ENCODE data around the gene ZNF83.
"Not testable (repeated sequence)": the region's sequence is repeated elsewhere in the genome, so short reads cannot be mapped to it uniquely, and the experiment has no call there.

The ZNF83 gene

DNA sequence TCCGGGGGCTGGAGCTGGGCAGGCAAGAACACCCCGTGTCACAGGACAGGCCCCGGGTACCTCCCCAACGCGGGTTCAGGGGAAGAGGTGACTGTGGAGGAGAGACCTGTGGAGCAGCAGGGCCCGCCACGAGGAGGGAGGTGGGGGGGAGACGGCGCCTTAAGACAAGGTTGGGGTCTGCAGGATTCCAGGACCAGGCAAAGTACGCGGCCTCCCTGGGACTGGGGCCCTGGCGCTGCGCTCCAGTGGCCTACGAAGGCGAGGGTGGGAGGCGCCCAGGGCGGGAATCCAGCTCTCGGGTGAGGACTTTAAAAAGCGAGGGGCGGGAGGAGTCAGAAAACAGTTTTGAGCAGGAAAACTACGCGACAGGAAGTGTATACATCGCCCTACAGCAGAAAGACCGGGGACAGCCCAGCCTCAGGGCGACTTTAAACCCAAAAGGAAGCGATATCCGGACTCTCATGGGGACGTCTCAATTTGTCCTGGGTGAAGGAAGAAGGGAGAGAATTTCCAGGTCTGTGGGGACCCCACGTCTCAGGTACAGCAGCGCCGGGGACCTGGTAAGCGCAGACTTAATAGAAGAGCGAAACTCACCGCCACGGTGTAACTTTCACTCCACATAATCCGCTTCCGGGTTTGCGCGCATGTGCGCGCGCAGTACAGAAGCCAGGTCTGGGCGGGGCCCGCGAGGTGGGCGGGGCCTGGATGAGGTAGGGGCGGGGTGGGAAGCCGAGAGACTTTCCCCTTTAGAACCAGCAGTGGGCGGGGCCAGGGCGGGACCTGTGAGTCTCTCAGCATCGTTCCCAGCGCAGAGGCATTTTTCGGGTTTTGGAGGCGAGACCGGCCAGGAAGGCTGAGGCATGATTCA lies at the start of gene ZNF83:
Gene ZNF83, minus strand, starts transcription at position 638 of the 868 bp plus-strand sequence.
- peak; percentile 93 for DNase-seq

DNA sequence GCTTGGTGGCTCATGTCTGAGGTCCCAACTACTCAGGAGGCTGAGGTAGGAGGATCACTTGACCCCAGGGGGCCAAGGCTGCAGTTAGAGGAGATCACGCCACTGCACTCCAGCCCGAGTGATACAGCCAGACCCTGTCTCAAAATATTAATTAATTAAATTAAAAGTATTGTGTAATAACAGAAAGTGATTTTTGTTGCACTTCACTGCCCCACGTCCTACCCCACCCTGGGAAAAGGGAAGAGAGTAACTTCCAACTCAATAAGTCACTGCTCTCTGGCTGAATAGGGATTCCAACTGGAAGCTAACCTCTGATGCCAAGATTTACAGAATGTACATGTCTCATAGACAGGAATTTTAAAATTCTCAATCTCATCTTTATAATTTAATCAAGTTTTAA lies 49.5 kb upstream of the ZNF83 start:
- no peak for DNase-seq

DNA sequence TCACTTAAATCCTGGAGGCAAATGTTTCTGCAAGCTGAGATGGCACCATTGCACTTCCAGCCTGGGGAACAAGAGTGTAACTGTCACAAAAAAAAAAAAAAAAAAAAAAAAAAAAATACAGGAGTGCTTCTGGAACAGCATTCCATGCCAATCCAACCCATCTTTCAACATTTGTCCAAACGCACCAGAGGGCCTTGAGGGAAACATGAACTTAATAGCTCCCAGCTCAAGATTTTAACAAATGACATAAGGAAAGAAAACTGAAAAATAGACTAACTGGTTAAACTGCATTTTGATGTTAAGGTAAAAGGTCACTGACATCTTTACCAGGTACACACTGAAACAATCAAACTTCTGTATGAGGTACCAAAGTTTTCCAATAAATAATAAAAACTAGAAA lies 47.7 kb upstream of the ZNF83 start:
- no peak for DNase-seq

DNA sequence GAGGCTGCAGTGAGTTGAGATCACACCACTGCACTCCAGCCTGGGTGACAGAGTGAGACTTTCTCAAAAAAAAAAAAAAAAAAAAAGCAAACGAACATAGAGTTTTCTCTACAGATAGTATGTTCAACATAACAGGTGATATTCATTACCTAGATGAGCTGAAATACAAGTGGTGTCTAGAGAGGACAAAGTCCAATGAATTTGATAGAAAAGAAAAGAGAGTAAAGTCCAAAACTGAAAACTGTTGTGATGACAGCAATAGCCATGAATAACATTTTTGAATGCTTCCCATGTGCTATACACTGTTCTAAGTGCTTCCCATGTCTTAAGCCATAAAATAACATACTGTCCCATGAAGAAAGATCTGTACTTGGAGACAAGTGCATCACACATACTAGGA lies 43.1 kb upstream of the ZNF83 start:
- not testable (repeated sequence) for DNase-seq

DNA sequence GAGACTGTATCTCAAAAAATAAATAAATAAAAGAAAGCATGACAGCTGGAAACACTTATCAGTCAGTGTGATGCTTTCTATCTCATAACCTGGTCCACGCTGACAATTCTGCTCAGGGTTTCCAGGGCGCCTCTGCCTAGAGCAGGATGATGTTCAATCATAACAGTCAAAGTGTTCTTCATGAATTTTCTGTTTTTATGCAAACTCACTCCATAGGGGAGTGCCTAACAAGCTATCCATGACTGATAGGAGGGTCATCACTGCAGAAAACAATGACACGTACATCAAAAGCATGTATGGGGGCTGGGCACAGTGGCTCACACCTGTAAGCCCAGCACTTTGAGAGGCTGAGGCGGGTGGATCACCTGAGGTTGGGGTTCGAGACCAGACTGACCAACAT lies 41.4 kb upstream of the ZNF83 start:
- DNase-seq: no peak

DNA sequence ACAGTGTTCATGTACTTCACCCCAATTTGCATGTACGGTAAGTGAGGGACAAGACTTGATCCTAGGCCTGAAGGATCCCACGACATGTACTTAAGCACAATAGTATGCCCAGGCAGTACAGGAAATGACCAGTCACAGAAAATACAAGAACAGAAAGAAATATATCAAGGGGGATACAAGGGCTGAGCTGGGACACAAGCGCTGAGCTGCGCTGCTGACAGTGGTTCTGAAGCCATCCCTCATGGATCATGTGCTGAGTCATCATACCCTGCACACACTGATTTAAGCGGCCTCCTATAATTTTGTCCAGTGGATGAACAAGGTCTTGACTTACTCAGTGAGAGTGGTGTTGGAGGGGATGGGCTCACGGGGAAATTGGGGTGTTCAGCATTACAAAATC lies 37.1 kb upstream of the ZNF83 start:
- not testable (repeated sequence) for DNase-seq

DNA sequence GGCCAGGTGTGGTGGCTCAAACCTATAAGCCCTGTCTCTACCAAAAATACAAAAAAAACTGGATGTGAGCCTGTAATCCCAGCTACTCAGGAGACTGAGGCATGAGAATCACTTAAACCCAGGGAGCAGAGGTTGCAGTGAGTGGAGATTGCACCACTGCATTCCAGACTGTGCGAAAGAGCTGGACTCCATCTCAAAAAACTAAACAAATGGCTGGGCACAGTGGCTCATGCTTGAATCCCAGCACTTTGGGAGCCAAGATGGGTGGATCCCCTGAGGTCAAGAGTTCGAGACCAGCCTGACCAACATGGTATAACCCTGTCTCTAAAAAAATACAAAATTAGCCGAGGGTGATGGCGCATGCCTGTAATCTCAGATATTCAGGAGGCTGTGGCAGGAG lies 34.9 kb upstream of the ZNF83 start:
- no peak for DNase-seq

DNA sequence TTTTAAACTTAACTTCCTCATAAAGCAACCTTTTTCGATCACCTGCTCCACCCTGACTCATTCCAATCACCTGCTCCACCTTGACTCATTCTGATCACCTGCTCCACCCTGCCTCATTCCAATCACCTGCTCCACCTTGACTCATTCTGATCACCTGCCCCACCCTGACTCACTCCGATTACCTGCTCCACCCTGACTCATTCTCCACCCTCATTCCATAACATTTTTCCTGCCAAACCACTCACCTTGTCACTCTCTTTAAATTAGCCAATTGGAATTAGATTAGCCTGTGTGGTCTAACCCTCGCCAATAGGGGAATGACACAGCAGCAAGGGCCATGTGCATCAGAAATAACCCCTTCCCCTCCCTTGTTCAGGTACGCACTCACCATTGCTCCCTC lies 31.9 kb upstream of the ZNF83 start:
- no peak for DNase-seq

DNA sequence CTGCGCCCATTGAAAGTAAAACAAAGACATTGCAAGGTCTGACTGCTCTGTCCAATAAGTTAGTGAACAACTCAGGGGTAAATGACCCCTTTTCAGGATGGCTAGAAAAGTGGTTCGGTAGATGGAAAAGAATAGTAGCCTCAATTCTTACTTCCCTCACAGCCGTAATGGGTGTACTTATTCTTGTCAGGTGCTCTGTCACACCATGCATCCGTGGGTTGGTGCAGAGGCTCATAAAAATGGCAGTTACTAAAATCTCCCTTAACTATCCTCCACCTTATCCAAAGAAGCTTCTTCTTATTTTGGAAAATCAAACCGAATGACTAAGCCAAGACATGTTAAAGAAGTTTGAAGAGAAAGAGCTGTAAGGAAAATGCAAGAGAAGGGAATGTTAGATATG lies 31.4 kb upstream of the ZNF83 start:
- DNase-seq: no peak

DNA sequence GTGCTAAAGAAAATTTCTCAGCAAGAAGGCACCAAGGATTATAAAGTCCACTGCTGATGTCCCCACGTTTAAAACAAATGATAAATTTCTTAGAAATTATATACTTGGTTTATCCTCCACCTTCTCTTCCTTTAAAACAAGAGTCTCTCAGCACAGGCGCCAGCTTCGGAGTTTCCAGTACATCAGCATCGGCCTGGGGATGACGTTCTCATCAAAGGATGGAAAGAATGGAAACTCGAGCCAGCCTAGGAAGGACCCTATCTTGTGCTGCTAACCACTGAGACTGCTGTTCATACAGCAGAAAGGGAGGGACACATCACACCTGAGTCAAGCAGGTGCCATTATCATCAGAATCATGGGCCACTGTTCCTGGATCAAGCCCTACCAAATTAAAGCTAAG lies 29.8 kb upstream of the ZNF83 start:
- no peak for DNase-seq

DNA sequence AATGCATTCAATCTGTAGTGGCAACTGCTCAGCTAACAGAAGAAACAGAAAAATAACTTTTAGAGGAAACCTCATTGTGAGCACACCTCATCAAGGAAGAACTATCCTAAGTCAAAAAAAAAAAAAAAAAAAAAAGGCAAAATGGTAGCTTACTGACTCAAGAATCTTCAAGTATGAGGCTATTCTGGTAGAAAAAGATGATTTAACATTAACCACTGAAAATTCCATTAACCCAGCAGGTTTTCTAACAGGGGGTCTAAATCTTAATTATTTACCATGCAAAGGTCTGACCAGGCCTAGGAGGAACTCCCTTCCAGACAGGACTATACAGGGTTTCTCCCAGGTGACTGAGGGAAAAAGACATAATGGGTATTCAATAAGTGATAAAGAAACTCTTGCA lies 28.4 kb upstream of the ZNF83 start:
- no peak for DNase-seq

DNA sequence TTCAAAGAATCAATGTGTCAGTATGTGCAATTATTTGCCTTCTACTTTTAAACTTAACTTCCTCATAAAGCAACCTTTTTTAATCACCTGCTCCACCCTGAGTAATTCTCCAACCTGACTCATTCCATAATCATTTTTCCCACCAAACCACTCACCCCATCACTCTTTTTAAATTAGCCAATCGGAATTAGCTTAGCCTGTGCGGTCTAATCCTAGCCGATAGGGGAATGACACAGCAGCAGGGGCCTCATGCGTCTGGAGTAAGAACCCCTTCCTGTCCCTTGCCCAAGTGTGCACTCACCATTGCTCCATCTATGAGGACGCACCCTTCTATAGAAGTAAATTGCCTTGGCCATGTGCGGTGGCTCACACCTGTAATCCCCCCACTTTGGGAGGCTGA lies 27.4 kb upstream of the ZNF83 start:
- no peak for DNase-seq

DNA sequence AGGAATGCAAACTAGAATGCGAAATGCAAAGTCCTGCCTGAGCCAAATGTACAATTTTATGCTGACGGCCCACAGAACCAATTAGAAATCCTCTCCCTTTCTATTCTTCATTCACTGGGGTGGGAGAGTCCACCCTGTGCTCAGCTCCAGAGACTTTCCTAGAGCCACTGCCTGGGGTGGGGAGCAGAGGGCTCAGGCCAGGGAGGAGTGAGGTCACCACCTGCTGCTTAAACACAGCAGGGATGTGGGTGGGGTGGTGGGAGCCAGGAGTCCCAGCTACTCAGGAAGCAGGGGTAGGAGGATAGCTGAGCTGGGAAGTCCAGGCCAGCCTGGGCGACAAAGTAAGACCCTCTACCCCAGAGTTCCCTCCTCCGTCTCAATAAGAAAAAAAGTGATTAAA lies 26.9 kb upstream of the ZNF83 start:
- no peak for DNase-seq

DNA sequence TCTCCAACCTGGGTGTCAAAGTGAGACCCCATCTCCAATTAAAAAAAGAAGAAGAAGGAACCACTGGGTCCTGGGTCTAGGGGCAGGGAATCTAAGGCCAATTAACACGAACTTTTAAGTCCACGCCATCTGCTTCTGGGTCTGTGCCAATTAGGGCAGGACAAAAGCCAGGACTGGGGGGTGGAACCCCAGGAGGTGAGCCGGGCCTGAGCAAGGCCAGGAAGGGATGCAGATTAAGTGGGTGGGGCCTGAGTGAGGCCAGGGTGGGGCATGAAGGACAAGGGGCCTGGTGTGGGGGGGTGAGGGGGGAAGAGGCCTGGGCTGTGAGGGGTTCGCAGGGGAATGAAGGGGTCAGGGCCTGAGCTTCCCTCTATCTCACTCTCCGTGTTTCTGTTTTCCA lies 26.3 kb upstream of the ZNF83 start:
- peak; percentile 58 for DNase-seq

DNA sequence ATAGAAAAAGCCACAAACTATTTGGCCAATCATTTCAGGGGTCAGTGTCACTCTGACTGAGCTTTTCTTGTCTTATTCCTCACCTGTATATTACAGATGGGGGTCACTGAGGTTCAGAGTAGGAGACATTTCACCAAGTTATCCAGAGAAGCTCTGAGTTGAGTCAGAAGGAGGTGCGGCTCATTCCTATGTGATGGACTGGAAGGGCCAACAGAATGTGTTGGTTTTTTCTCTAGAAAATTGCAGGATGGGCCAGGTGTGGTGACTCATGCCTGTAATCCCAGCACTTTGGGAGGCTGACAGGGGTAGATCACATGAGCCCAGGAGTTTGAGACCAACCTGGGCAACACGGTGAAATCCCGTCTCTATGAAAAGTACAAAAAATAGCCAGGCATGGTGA lies 24.5 kb upstream of the ZNF83 start:
- DNase-seq: no peak

DNA sequence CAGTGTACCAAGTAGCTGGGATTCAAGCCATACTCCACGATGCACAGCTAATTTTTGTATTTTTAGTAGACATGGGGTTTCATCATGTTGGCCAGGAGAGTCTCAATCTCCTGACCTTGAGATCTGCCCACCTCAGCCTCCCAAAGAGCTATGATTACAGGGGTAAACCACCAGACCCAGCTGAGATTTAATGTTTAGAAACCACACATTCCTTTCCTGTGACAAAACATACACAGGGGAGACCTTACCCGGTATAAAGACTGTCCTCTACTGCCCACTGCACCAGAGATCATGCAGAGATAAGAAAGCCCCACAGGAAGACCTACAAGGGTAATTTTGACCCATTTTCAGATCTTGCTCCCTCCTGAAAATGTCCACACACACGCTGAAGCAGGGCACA lies 22.8 kb upstream of the ZNF83 start:
- no peak for DNase-seq

DNA sequence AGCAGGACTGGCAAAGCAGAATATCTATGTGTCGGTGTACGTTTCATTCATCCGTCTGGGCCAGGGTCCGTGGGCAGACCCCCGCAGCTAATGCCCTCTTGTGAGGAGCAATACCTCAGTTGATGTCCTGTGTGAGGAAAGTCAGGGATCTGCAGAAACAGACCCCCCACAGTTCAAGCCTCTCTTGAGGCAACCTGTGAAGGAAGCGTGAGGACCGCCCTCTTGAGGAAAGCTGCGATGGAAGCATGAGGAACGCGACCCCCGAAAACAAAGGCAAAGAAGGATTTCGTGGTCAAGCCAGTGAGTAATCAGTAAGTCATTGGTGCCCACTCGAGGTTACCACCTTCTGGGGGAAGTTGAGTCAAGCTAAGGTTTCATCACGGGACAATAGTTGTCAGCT lies 20.9 kb upstream of the ZNF83 start:
- DNase-seq: no peak

DNA sequence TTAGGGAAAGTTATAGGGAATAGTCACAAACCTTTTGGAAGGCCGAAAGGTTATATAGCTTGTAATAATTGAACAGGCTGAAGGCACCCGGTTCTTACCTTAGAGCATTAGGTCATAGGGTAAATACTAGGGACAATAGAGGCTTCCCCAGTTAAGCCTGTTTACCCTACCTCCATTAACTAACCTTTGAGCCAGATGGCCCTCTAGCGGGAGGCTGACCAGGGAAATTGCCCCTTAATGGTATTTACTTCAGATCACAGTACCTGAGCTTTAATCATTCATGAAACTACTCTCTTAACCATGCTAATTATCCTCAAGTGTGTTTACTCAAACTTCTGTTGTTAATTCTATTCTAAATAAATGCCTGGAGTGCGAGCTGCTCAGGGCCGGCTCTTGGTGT lies 20.4 kb upstream of the ZNF83 start:
- DNase-seq: no peak

DNA sequence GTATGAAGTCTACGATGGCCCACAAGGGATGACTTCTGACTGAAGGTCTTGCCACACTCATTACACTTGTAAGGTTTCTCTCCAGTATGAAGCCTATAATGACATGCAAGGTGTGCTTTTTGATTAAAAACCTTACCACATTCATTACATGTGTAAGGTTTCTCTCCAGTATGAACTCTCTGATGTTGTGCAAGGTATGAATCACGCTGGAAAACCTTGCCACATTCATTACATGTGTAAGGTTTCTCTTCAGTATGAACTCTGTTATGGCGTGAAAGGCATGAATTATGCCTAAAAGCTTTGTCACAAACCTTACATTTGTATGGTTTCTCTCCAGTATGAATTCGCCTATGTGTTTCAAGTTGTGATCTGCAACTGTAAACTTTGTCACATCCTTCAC lies 15.0 kb upstream of the ZNF83 start:
- DNase-seq: no peak

DNA sequence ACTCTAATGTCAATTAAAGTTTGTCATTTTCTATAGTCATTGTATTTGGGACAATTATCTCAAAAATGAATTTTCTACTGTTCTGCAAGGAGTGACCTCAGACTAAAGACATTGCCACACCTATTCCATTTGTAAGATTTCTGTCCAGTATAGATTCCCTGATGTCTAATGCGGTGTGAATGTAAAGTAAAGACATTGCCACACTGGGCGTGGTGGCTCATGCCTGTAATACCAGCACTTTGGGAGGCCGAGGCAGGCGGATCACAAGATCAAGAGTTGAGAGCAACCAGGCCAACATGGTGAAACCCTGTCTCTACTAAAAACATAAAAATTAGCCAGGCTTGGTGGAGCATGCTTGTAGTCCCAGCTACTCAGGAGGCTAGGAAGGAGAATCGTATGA lies 13.8 kb upstream of the ZNF83 start:
- no peak for DNase-seq

DNA sequence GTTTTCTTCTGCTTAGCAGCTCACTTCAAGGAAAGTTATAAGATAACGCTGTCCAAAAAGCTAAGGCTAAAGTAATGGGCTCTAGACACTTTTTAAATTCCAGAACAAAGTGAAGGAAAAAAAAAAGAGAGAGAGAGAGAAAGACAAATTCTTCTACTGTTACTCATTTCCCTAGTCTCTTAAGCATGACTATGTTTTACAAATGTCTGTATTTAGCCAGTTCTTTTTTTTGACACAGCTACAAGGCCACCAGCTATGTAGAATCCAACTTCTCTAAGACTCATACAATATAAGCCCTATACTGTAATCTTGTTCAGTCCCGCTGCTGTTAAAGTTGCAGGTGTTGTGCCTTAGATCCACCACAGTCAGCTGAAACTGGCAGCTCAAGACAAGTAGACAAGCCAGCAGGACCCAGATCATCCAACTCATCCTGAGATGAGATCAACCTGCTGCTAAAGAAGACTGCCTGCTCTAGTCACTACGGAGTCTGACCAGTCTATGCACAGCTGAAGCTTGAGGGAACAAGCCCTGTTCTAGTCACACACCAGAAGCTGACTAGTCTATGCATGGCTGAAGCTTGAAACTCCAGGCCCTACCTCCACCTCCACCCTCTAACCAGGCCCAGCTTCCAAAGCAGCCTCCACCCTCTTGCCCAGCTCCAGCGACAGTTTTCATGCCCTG lies 10.3 kb upstream of the ZNF83 start:
- DNase-seq: no peak

DNA sequence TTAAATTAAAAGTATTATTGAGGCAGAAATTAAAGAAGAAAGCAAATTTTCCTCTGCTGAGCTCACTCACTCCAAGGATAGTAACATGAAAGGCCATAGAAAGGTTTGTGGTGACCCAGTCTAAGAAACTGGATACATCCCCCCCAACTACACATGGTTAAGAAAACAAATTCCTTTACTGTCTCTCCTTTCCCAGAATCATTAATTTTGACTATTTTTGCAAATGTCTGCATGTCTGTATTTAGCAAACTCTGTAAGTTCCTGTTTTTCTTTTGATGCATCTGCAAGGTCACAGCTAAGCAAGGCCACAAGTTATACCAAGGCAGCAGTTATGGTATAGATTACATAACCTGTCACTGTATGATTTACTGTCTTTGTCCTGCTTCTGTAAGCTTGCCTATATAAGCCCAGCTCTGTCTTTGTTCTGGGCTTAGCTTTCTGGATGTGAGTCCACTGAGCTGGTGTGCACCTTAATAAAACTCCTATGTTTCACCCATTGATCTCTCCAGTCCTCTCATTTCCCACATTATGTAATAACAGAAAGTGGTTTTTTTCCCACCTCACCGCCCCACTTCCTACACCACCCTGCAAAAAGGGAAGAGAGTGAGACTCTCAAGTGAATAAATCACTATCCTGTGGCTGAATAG lies 8.5 kb upstream of the ZNF83 start:
- DNase-seq: no peak

DNA sequence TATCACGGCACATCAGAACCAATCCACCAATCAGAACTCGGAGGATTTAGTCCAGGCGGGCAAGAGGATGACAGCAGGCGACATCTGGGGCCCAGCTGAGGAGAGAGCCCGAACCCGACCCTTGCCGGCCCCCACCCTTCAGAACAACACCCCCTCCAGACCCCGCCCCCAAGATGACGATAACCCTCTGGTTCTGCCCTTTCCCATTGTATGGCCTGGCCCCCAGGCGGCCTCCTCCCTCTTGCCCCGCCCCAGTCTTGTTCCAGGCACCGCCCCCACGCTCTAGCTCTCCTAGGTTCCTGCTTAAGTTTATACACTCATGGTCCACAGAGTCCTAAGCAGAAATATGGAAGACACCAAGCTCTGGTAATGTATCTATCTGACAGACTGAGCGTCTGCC lies 2.8 kb upstream of the ZNF83 start:
- DNase-seq: peak; percentile 17

DNA sequence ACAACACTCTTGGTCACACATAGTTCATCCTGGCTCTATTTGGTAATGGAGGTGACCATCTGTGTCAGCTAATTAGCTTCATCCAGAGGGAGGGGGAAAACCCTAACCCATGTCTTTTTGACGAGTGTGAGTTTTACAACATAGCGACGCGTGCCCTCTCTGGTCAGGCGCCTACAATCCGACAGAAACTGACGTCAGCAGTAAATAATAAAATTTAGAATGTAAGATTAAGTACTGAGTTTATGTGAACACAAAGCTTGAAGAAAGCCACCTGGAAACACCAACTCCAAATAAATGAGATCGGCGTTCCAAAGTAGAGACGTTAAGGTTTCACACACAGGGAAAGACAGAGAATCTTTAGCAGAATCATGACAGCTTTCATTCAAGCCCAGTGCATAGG lies 1.8 kb upstream of the ZNF83 start:
- DNase-seq: no peak

Data from hematopoietic multipotent progenitor cell treated with erythropoietin and hydrocortisone succinate and interleukin-3 and kit ligand, for 8 days (in vitro differentiated cells).